ENCODE data around the gene EFHD2. TPM values are rescaled to one million over a fixed set of nuclear protein-coding genes. Genes with fewer than 3 reads are reported as not detected.
"Not testable (repeated sequence)": the region's sequence is repeated elsewhere in the genome, so short reads cannot be mapped to it uniquely, and the experiment has no call there.

EFHD2 gene
- total and polyA plus RNA-seq, 3 donors from 2014 or later, result 146 to 384 (median 308) TPM

DNA sequence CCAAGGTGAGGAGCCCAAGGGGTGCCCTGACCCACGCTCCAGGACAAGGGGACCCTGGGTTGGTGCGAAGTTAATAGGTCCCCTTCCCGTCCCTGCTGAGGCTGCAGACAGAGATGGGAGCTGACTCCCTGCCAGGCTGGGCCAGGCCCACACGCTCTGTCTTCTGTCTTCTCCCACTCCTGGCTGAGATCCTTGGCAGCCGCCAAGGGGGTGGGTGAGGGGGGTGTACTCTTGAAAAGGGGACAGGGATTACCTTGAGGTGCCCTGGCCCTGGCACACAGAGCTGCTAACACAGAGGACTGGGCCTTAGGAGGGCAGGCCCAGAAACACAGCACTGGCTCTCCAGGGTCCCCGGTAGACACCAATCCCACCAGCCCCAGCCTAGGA lies 17.6 kb downstream of the EFHD2 start:
- no peaks in the 10 kb centered on the region for H3K36me3 ChIP-seq (ENCODE audit: low read depth, missing control alignments)
- intact Hi-C loops (cut with DNase I; ENCODE audit: low total_unique reads), result loop anchor here (5.0 kb wide), 1 partner anchor 100 kb away; no protein-coding TSS in a partner anchor
- H3K4me1 ChIP-seq, result peaks cover 39% of the 10 kb centered on the region
- WGBS, 2 donors, result 51 to 58% methylated on average over 3 to 6 of the region's 6 CpGs
- no peak overlapping the region for H3K4me3 ChIP-seq
- peak; percentile 71 for DNase-seq
- no peak for TF ChIP-seq POLR2A (IDR thresholded peaks at IDR 0.05)
- TF ChIP-seq, protein P1, sequence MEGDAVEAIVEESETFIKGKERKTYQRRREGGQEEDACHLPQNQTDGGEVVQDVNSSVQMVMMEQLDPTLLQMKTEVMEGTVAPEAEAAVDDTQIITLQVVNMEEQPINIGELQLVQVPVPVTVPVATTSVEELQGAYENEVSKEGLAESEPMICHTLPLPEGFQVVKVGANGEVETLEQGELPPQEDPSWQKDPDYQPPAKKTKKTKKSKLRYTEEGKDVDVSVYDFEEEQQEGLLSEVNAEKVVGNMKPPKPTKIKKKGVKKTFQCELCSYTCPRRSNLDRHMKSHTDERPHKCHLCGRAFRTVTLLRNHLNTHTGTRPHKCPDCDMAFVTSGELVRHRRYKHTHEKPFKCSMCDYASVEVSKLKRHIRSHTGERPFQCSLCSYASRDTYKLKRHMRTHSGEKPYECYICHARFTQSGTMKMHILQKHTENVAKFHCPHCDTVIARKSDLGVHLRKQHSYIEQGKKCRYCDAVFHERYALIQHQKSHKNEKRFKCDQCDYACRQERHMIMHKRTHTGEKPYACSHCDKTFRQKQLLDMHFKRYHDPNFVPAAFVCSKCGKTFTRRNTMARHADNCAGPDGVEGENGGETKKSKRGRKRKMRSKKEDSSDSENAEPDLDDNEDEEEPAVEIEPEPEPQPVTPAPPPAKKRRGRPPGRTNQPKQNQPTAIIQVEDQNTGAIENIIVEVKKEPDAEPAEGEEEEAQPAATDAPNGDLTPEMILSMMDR (IDR thresholded peaks at IDR 0.05), result no peak
- no peaks in the 10 kb centered on the region for H3K9me3 ChIP-seq
- no peaks in the 10 kb centered on the region for H3K27me3 ChIP-seq
- H3K27ac ChIP-seq, result peak overlapping the region; percentile 24 to 41

DNA sequence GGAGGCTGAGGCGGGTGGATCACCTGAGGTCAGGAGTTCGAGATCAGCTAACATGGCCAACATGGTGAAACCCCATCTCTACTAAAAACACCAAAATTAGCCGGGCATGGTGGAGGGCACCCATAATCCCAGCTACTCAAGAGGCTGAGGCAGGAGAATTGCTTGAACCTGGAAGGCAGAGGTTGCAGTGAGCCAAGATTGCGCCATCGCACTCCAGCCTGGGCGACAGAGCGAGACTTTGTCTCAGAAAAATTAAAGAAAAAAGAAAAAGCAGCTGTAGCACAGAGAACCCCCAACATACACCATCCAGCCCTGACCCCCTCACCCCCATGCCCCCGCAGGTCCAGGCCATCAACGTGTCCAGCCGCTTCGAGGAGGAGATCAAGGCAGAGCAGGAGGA lies 18.6 kb downstream of the EFHD2 start:
- Histone ChIP-seq H3K4me1 (peaks cover 32% of the 10 kb centered on the region), H3K27ac (peak overlapping the region in 1 of 2 donors; percentile 24)
- H3K4me3 ChIP-seq; H3K36me3 ChIP-seq (ENCODE audit: low read depth, missing control alignments); H3K9me3 ChIP-seq; DNase-seq; H3K27me3 ChIP-seq: not testable (repeated sequence)
- WGBS, 2 donors, result 84 to 90% methylated on average over 11 of the region's 11 CpGs
- intact Hi-C loops (cut with DNase I; ENCODE audit: low total_unique reads), result loop anchor here (5.0 kb wide), 1 partner anchor 101 kb away; no protein-coding TSS in a partner anchor

DNA sequence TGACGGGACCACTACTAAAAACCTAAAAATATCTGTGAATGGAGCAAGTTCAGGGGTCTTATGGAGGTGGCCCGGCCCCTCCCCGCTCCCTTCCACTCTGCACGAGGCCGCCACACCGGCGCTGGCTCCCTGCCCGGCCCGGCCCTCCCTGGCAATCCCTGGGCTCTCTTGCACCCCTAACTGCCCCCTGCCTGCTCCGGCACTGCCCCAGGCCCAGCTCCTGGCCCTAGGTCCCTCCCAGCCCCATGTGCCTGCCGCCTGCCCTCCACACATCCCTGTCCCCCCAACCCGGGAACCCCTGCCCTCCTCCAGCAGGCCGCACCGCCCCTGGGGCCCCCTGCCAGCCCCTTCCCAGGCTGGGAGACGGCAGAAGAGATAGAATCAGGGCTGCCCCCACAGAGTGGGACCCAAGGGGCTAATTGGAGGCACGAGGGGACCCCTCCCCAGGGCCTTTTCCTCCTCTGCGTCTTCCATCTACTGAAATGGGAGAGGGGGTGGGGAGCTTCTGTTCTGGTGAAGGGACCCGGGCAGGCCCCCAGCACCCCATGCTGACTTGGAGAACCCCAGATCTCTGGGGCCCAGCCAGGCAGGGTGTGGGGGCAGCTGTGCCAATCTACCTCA lies 19.2 kb downstream of the EFHD2 start:
- intact Hi-C loops (cut with DNase I; ENCODE audit: low total_unique reads), result loop anchor here (5.0 kb wide), 1 partner anchor 102 kb away; no protein-coding TSS in a partner anchor
- Histone ChIP-seq H3K27me3 (no peaks in the 10 kb centered on the region), H3K4me3 (no peak overlapping the region), H3K9me3 (no peaks in the 10 kb centered on the region), H3K36me3 (ENCODE audit: low read depth, missing control alignments) (no peaks in the 10 kb centered on the region), H3K27ac (peak overlapping the region; percentile 5 to 70), H3K4me1 (peaks cover 25% of the 10 kb centered on the region)
- DNase-seq, result no peak
- 85 to 86% methylated on average over 16 to 17 of the region's 18 CpGs for WGBS, 2 donors
- TF ChIP-seq, protein P1 (IDR thresholded peaks at IDR 0.05), result no peak
- TF ChIP-seq POLR2A (IDR thresholded peaks at IDR 0.05), result no peak

DNA sequence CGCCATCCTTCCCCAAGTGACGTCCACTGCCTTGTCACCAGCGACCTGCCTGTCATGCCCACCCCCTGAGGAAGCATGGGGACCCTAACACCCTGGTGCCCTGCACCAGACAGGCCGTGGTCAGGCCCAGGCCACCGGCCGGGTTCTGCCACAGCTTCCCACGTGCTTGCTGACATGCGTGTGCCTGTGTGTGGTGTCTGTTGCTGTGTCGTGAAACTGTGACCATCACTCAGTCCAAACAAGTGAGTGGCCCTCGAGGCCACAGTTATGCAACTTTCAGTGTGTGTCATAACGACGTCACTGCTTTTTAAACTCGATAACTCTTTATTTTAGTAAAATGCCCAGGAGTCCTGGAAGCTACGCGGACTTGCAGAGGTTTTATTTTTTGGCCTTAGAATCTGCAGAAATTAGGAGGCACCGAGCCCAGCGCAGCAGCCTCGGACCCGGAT lies 20.0 kb downstream of the EFHD2 start:
- TF ChIP-seq, protein P1 (IDR thresholded peaks at IDR 0.05), result no peak
- no peak for TF ChIP-seq POLR2A (IDR thresholded peaks at IDR 0.05)
- no peak overlapping the region for H3K27ac ChIP-seq
- no peaks in the 10 kb centered on the region for H3K36me3 ChIP-seq (ENCODE audit: low read depth, missing control alignments)
- H3K27me3 ChIP-seq, result no peaks in the 10 kb centered on the region
- peaks cover 20% of the 10 kb centered on the region for H3K4me1 ChIP-seq
- no peak for DNase-seq
- H3K4me3 ChIP-seq, result no peak overlapping the region
- 85 to 87% methylated on average over 15 to 19 of the region's 19 CpGs for WGBS, 2 donors
- H3K9me3 ChIP-seq, result no peaks in the 10 kb centered on the region
- intact Hi-C loops (cut with DNase I; ENCODE audit: low total_unique reads), result loop anchor here (5.0 kb wide), 1 partner anchor 102 kb away; no protein-coding TSS in a partner anchor

DNA sequence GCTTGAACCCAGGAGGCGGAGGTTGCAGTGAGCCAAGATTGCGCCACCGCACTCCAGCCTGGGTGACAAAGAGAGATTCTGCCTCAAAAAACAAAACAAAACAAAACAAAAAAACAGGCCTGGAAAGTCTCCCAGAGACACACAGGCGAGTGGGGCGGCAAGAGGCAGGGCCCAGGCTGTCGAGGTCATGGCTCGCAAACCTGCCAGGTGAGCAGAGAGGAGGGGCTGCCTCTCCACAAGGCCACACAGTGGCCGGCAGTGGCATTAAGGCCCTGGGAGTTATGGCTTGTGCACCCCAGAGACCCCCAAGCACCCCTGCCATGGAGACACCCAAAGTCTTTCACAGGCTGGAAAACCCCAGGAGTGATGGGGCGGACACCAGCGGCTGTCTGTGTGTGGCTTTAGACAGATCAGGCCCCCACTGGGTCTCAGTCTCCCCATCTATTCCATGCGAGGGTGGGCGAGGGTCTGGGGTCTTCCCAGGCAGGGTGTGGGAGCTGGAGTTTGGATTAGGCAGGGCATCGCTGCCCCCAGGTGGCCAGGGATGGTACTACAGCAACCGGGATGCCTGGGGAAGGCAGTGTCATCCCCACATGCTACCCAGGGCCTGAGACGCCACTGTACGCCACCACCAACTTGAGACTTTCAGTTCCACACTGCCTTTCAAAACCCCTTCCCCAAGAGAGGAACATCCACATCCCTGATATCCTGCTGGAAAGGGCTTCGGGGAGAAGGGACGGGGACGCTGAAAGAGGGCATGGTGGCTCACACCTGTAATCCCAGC lies 21.3 kb downstream of the EFHD2 start:
- TF ChIP-seq, protein P1 (IDR thresholded peaks at IDR 0.05), result peak; percentile 90 to 94 (median 91)
- no peak for TF ChIP-seq POLR2A (IDR thresholded peaks at IDR 0.05)
- WGBS, 2 donors, result 65 to 73% methylated on average over 15 to 18 of the region's 19 CpGs
- no peaks in the 10 kb centered on the region for H3K36me3 ChIP-seq (ENCODE audit: low read depth, missing control alignments)
- no peak overlapping the region for H3K4me3 ChIP-seq
- no peaks in the 10 kb centered on the region for H3K27me3 ChIP-seq
- H3K4me1 ChIP-seq, result peaks cover 20% of the 10 kb centered on the region
- DNase-seq, result peak; percentile 87
- H3K9me3 ChIP-seq, result no peaks in the 10 kb centered on the region
- H3K27ac ChIP-seq, result peak overlapping the region in 1 of 2 donors; percentile 11
- intact Hi-C loops (cut with DNase I; ENCODE audit: low total_unique reads), result no loop called here
